Large intestine (tissue), 3 donors: ENCODE measurements around the gene ZNF236. TPM values are rescaled to one million over a fixed set of nuclear protein-coding genes. Genes with fewer than 3 reads are reported as not detected.

ENCODE experiments used
- DNase-seq, 2 donors: peaks; one replicate each; pipeline versions ENCODE4 v3.0.0 to v3.0.0-alpha.2; 2013
- H3K27ac ChIP-seq: one replicate; pipeline ENCODE4 v1.5.1; 2013; ENCODE audit warnings: low read length
- H3K27me3 ChIP-seq: 2 replicates; pipeline ENCODE4 v1.6.1; 2013; ENCODE audit warnings: low read length; ENCODE audit not compliant: control insufficient read depth, insufficient read depth
- H3K36me3 ChIP-seq: 2 replicates; pipeline ENCODE4 v1.6.1; 2013; ENCODE audit warnings: low read length; ENCODE audit not compliant: control insufficient read depth, insufficient read depth
- H3K4me1 ChIP-seq: one replicate; pipeline ENCODE4 v1.6.1; 2013; ENCODE audit warnings: low read length; ENCODE audit not compliant: control insufficient read depth, insufficient read depth
- H3K4me3 ChIP-seq: one replicate; pipeline ENCODE4 v1.5.1; 2013; ENCODE audit warnings: low read length
- H3K9me3 ChIP-seq: one replicate; pipeline ENCODE4 v1.6.1; 2013; ENCODE audit warnings: mild to moderate bottlenecking, low read depth, low read length, moderate library complexity; ENCODE audit not compliant: control insufficient read depth
- WGBS: methylation state at CpG from one replicate; pipeline ENCODE4 v1.1.5; 2013; ENCODE audit warnings: low lambda C conversion rate; ENCODE audit not compliant: insufficient coverage; 5-methylcytosine and 5-hydroxymethylcytosine counted together
- polyA plus RNA-seq: library from polyadenylated mRNA; unstranded; fragments of 120-200 nt; gene quantifications from one replicate; pipeline ENCODE4 v1.2.1, GENCODE V29; 2013

The ZNF236 gene
- polyA plus RNA-seq, 1 donor, result 7.1 TPM

DNA sequence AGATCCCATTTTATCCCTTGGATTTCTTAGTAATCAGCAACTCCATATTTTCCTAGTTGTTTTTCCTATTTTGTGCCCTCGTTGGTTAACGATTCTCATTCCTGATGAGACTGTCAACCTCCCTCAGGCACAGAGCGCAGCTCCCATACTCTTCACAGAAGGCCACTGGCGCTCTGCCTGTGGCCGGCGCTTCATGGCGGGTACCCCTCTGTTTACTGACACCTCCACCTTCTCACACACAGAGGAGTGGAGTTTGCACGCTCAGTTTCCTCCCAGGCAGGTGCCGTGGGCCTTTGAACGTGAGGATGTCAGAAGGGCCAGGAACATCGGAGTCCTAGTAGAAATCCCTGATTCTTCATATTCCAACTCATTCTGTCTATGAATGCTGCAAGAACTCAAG lies 171.2 kb downstream of the ZNF236 start:
- Histone ChIP-seq H3K4me3 (no peak overlapping the region), H3K27me3 (no peaks in the 10 kb centered on the region), H3K4me1 (peaks cover 11% of the 10 kb centered on the region), H3K27ac (peak overlapping the region; percentile 76), H3K9me3 (no peaks in the 10 kb centered on the region), H3K36me3 (no peaks in the 10 kb centered on the region)
- 92% methylated on average over 3 of the region's 11 CpGs for WGBS
- DNase-seq, result no peak

DNA sequence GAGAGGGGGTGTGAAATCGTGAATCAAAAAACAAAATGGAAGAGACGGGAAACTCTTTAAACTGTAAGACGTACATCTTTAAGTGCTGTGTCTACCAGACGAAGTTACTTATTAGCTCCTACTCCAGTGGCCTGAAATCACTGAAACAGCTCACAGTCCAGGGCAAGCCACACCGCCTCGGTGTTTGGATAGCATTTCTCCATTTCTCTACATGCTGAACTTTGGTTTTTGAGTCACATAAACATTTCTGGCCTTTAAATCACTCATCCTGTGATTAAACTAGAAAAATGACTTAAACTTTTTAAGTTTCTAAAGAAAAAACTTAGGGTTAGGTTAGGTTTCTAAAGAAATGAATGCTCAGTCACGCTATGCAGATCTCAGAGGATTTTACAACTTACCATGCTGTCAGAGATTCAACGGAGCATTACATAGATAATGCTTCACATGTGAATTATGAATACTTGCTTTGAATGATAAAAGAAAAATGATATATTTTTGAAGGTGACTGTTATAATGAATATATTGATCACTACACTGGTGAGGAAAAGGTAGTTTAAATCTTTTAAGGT lies 171.8 kb downstream of the ZNF236 start:
- WGBS, result 27% methylated on average over 2 of the region's 8 CpGs

DNA sequence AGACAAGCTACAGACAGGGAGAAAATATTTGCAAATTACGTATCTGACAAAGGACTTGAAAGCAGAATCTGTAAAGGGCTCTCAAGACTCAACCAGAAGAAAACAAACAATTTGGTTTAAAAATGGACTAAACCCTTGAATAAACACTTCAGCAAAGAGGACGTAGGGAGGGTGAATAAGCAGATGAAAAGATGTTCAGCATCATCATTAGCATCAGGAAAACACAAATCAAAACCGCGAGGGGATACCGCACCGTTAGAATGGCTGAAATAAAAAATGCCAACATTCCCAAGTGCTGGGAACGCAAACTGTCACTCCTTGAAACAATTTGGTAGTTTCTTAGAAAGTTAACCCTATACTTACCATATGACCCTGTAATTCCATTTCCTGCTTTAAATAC lies 173.5 kb downstream of the ZNF236 start:
- 83% methylated on average over 1 of the region's 7 CpGs for WGBS
- Histone ChIP-seq H3K9me3 (no peaks in the 10 kb centered on the region), H3K4me1 (peaks cover 11% of the 10 kb centered on the region), H3K4me3 (no peak overlapping the region), H3K27ac (no peak overlapping the region), H3K36me3 (no peaks in the 10 kb centered on the region), H3K27me3 (no peaks in the 10 kb centered on the region)
- no peak for DNase-seq

More for the DNA sequence above, 171.8 kb downstream of the ZNF236 start:
- DNase-seq, result peak; percentile 43 to 87
- Histone ChIP-seq H3K27me3 (no peaks in the 10 kb centered on the region), H3K4me1 (peaks cover 11% of the 10 kb centered on the region), H3K4me3 (no peak overlapping the region), H3K27ac (peak overlapping the region; percentile 76), H3K36me3 (no peaks in the 10 kb centered on the region), H3K9me3 (no peaks in the 10 kb centered on the region)

DNA sequence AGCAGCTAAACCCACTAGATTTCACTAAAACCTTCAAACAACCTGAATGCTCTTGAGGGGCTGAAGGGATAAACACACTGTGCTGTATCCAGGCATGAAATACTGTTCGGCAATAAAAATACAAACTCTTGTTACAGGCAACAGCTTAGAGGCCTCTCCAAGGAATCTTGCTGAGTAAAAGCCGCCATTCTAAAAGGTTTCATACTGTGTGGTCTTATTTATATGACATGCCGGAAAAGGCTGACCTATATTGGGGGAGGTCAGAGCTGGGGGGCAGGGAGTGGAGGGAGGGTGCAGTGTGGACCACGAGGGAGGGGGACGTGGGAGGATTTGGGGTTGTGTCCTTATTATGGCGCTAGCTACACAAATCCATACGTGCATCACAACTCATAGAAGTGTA lies 174.1 kb downstream of the ZNF236 start:
- Histone ChIP-seq H3K4me3 (no peak overlapping the region), H3K27me3 (no peaks in the 10 kb centered on the region), H3K27ac (no peak overlapping the region), H3K9me3 (no peaks in the 10 kb centered on the region), H3K36me3 (no peaks in the 10 kb centered on the region), H3K4me1 (peaks cover 11% of the 10 kb centered on the region)
- no CpG with 5 or more reads among the region's 7 CpGs for WGBS
- no peak for DNase-seq

DNA sequence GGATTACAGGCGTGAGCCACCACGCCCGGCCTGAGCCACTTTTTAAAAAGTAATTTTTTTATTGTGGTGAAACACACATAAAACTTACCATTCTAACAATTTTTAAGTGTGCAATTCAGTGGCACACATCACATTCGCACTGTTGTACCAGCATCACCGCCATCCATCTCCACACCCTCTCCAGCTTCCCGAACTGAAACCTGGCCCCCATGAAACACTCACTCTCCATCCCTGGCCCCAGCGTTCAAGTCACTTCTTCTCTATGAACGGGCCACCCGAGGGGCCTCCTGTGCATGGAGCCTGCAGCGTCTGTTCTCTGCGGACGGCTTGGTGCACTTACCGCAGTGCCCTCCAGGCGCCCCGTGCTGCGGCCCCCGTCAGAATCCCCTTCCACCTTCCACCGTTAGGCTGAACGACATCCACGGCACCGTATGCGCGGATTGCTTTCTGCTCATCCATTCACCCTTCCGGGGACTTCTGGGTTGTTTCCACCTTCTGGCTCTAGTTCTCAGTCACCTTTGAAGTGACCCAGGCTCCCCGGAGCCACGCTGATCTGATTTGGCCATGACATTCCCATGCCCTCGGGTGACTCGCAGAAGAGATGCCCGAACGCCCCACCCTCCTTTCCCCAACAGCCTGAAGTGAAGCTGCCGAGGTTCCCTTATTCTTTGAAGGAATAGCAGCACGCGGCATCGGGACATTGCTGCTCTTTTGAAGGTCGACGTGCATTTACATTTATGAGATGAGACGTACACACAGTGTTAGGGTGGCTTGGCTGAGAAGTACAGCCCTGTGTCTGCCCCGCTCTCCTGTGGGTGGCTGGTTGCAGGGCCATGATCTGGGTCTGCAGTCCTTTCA lies 175.8 kb downstream of the ZNF236 start:
- Histone ChIP-seq H3K9me3 (no peaks in the 10 kb centered on the region), H3K27ac (no peak overlapping the region), H3K4me1 (peaks cover 11% of the 10 kb centered on the region), H3K27me3 (no peaks in the 10 kb centered on the region), H3K4me3 (no peak overlapping the region), H3K36me3 (no peaks in the 10 kb centered on the region)
- DNase-seq, result no peak
- 100% methylated on average over 1 of the region's 38 CpGs for WGBS

DNA sequence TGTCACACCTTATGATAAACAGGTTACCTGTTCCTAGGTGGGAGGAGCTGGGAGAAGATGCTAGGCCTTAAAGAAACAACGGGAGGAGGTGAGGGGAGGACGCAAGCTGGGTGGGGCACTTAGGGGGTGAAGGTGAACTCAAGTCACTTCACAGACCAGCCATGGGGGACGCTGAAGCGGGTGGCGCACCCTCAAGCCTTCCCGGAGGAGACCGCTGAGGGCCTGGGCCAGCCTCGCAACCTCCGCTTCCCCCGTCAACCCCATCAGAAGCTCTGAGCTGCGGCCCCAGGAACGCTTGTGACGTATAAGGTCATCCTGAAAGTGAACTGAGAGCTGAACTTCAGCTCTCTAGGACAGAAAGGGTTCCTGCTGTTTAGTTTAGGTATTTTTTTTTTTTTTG lies 176.7 kb downstream of the ZNF236 start:
- H3K27me3 ChIP-seq, result no peaks in the 10 kb centered on the region
- H3K36me3 ChIP-seq, result no peaks in the 10 kb centered on the region
- no peak for DNase-seq
- H3K4me1 ChIP-seq, result peaks cover 6% of the 10 kb centered on the region
- no peaks in the 10 kb centered on the region for H3K9me3 ChIP-seq
- no CpG with 5 or more reads among the region's 13 CpGs for WGBS
- H3K27ac ChIP-seq, result no peak overlapping the region
- H3K4me3 ChIP-seq, result no peak overlapping the region

DNA sequence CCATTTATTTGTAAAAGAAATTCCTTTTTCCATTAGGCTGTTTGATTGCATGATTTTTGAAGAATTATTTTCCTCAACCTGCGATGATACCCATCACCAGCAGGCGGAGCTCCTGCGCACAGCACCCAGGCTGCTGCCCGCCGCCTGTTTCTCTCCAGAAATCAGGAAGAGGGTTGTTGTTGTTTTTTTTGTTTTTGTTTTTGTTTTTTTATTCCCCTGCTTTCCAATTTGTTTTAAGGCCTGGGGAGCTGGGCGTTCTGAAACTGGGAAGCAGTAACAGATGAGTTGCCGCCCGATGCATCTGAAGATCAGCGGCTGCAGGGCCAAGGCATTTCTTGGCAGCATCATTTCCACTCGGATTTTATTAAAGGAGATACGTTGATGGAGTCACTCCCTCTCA lies 178.2 kb downstream of the ZNF236 start:
- H3K4me1 ChIP-seq, result no peaks in the 10 kb centered on the region
- WGBS, result 60% methylated on average over 1 of the region's 11 CpGs
- H3K27ac ChIP-seq, result no peak overlapping the region
- peak in 1 of 2 donors; percentile 34 for DNase-seq
- H3K4me3 ChIP-seq, result no peak overlapping the region
- no peaks in the 10 kb centered on the region for H3K36me3 ChIP-seq
- H3K27me3 ChIP-seq, result no peaks in the 10 kb centered on the region
- H3K9me3 ChIP-seq, result no peaks in the 10 kb centered on the region

DNA sequence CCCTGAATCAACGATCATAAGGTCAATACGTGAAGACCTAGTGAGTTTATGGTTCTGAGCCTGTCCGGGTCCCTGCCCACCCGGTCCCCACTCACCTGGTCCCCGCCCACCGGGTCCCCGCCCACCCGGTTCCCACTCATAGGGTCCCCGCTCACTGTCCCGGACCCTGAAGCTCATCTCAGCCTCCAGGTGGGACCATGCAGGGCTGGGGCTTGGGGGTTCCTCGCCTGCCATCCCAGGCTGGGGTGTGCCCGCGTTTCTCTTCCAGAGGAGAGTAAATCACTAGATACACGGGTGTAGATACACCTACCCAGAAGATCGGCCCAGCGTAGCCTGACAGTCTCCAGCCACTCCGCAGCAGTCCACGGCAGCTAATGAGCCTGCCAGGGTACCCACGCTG lies 178.7 kb downstream of the ZNF236 start:
- DNase-seq, result no peak
- Histone ChIP-seq H3K4me1 (no peaks in the 10 kb centered on the region), H3K27me3 (no peaks in the 10 kb centered on the region), H3K27ac (no peak overlapping the region), H3K36me3 (peaks cover 3% of the 10 kb centered on the region), H3K9me3 (no peaks in the 10 kb centered on the region), H3K4me3 (no peak overlapping the region)
- 80% methylated on average over 1 of the region's 19 CpGs for WGBS

DNA sequence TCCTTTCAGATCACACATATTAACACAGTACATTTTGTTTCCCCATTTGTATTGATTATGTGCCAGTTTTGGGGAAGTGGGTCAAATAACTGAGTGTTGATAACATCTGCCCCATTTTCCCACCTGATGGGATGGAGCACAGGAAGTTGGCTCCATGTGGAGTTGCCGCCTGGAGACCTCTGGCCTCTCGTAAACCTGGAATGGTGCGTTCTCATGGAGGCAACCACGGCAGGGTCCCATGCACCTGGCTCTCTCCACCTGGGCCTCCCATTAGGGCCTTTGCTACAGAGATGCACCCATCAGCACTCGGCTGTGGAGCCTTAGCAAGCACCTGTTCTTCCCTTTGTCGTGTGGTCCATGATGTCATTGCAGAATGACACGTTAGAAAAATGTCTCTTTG lies 179.6 kb downstream of the ZNF236 start:
- Histone ChIP-seq H3K4me1 (no peaks in the 10 kb centered on the region), H3K4me3 (no peak overlapping the region), H3K27ac (no peak overlapping the region), H3K27me3 (no peaks in the 10 kb centered on the region), H3K36me3 (peaks cover 3% of the 10 kb centered on the region), H3K9me3 (peaks cover 2% of the 10 kb centered on the region)
- DNase-seq, result no peak
- WGBS, result no CpG with 5 or more reads among the region's 7 CpGs

DNA sequence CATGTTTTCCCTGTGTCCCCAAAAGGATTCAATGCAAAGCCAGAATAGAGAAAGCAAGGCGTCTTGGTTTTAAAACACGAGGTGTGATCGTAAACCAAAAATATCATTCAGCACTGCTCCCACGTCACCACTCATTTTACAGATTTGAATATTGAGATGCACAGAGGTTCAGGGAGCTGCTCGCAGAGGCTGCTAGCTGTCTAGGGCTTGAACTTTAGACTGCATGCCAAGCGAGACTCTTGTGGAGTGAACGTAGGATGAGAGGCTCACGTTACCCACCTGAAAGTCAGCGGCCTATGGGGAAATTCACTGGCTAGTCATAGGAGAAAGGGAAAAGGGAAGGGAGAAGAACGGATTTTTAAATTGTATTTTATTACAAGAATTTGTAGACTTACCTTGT lies 180.1 kb downstream of the ZNF236 start:
- no CpG with 5 or more reads among the region's 10 CpGs for WGBS
- Histone ChIP-seq H3K27ac (no peak overlapping the region), H3K4me3 (no peak overlapping the region), H3K4me1 (no peaks in the 10 kb centered on the region), H3K9me3 (peaks cover 2% of the 10 kb centered on the region), H3K36me3 (peaks cover 3% of the 10 kb centered on the region), H3K27me3 (no peaks in the 10 kb centered on the region)
- DNase-seq, result peak in 1 of 2 donors; percentile 34
